HG02571 (cell line): ENCODE data around the gene CTNND2.
"Not testable (repeated sequence)": the region's sequence is repeated elsewhere in the genome, so short reads cannot be mapped to it uniquely, and the experiment has no call there.

Experiments
- ATAC-seq: cut with Tn5 transposase; IDR thresholded peaks from one replicate; pipeline ENCODE4 v1.9.1; 2021; ENCODE audit warnings: mild to moderate bottlenecking, moderate library complexity; ENCODE audit not compliant: unreplicated experiment

The CTNND2 gene

GRCh38 chr5:11494340-11494739 lies 409.9 kb downstream of the CTNND2 start:
- no peak for ATAC-seq

- ATAC-seq, result no peak
These were observed 412.7 kb downstream of the CTNND2 start for GRCh38 chr5:11491404-11492075.

- ATAC-seq, result no peak
These were observed 420.6 kb downstream of the CTNND2 start for GRCh38 chr5:11483630-11484029.

GRCh38 chr5:11482011-11482410 lies 422.2 kb downstream of the CTNND2 start:
- ATAC-seq, result no peak

- ATAC-seq, result no peak
These were observed 426.5 kb downstream of the CTNND2 start for GRCh38 chr5:11477786-11478185.

- ATAC-seq, result no peak
These were observed 427.4 kb downstream of the CTNND2 start for GRCh38 chr5:11476866-11477265.

GRCh38 chr5:11468334-11469039 lies 435.8 kb downstream of the CTNND2 start:
- no peak for ATAC-seq

GRCh38 chr5:11467588-11467987 lies 436.7 kb downstream of the CTNND2 start:
- ATAC-seq, result no peak

- no peak for ATAC-seq
These were observed 444.5 kb downstream of the CTNND2 start for GRCh38 chr5:11459716-11460115.

- ATAC-seq, result no peak
These were observed 448.7 kb downstream of the CTNND2 start for GRCh38 chr5:11455505-11455904.

GRCh38 chr5:11452852-11453251 lies 451.4 kb downstream of the CTNND2 start:
- ATAC-seq, result no peak

GRCh38 chr5:11449966-11450365 lies 454.3 kb downstream of the CTNND2 start:
- ATAC-seq, result no peak

- ATAC-seq, result no peak
These were observed 455.0 kb downstream of the CTNND2 start for GRCh38 chr5:11449217-11449616.

GRCh38 chr5:11443831-11444230 lies 460.4 kb downstream of the CTNND2 start:
- ATAC-seq, result no peak

- no peak for ATAC-seq
These were observed 472.1 kb downstream of the CTNND2 start for GRCh38 chr5:11432116-11432515.

GRCh38 chr5:11429254-11429653 lies 475.0 kb downstream of the CTNND2 start:
- ATAC-seq, result no peak

- ATAC-seq, result no peak
These were observed 476.7 kb downstream of the CTNND2 start for GRCh38 chr5:11427569-11427968.

- no peak for ATAC-seq
These were observed 477.8 kb downstream of the CTNND2 start for GRCh38 chr5:11426442-11426841.

GRCh38 chr5:11422342-11422741 lies 481.9 kb downstream of the CTNND2 start:
- ATAC-seq, result no peak

GRCh38 chr5:11420969-11421368 lies 483.3 kb downstream of the CTNND2 start:
- ATAC-seq, result no peak

GRCh38 chr5:11415751-11416150 lies 488.5 kb downstream of the CTNND2 start:
- ATAC-seq, result no peak

GRCh38 chr5:11414732-11415131 lies 489.5 kb downstream of the CTNND2 start:
- not testable (repeated sequence) for ATAC-seq

- no peak for ATAC-seq
These were observed 492.6 kb downstream of the CTNND2 start for GRCh38 chr5:11411621-11412020.
